ENCODE measurements around the gene TH. TPM values are rescaled to one million over a fixed set of nuclear protein-coding genes. Genes with fewer than 3 reads are reported as not detected.
"Not testable (repeated sequence)": the region's sequence is repeated elsewhere in the genome, so short reads cannot be mapped to it uniquely, and the experiment has no call there.

Gene TH
- total RNA-seq, 1 donor, result not detected

DNA sequence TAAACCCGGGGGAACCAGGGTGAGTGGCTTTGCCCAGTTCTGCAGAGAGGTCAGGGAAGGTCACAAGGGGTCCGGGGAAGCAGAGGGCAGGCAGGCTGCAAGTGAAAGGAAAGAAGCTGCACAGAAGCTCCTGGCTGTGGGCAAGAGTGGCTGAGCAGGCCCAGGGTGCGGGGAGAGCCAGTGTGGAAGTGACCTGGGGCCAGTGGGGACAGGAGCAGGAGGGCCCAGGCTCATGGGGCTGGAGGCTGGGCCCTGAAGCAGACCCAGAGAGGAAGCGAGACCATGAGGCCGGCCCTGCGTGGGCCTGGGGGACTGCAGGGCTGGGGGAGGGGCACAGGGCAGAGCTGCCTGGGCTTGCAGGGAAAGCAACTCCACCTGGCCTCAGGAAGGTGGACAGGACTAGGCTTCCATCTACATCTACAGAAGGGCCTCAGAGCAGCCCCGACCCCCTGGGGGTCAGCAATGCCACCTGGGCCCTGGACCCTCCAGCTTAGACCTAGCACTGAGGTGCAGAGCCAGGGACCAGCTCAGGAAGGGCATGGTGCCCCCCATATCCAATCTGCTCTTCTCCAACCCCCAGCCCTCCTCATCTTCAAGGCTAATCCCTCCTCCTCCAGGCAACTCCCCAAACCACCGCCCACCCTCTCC lies 44.0 kb downstream of the TH start:
- H3K9me3 ChIP-seq (ENCODE audit: low read depth, low read length), result no peaks in the 10 kb centered on the region
- no peak overlapping the region for H3K4me2 ChIP-seq (ENCODE audit: insufficient read depth, low read length)
- H3K27ac ChIP-seq (ENCODE audit: low read depth, low read length), result no peak overlapping the region
- H4K20me1 ChIP-seq (ENCODE audit: insufficient read depth, low read length), result no peaks in the 10 kb centered on the region
- no peak for DNase-seq (ENCODE audit: insufficient read length, low spot score, missing footprints)
- peaks cover 4% of the 10 kb centered on the region for H3K4me1 ChIP-seq (ENCODE audit: insufficient read depth, low read length)
- no peaks in the 10 kb centered on the region for H3K36me3 ChIP-seq (ENCODE audit: insufficient read depth, low read length)
- no peaks in the 10 kb centered on the region for H3K27me3 ChIP-seq (ENCODE audit: insufficient read depth, low read length)
- H3K79me2 ChIP-seq (ENCODE audit: insufficient read depth, low read length), result no peaks in the 10 kb centered on the region
- no peak overlapping the region for H3K4me3 ChIP-seq (ENCODE audit: insufficient read depth, low read length)
- H2AFZ ChIP-seq (ENCODE audit: low read length), result no peak overlapping the region
- TF ChIP-seq, protein P1, sequence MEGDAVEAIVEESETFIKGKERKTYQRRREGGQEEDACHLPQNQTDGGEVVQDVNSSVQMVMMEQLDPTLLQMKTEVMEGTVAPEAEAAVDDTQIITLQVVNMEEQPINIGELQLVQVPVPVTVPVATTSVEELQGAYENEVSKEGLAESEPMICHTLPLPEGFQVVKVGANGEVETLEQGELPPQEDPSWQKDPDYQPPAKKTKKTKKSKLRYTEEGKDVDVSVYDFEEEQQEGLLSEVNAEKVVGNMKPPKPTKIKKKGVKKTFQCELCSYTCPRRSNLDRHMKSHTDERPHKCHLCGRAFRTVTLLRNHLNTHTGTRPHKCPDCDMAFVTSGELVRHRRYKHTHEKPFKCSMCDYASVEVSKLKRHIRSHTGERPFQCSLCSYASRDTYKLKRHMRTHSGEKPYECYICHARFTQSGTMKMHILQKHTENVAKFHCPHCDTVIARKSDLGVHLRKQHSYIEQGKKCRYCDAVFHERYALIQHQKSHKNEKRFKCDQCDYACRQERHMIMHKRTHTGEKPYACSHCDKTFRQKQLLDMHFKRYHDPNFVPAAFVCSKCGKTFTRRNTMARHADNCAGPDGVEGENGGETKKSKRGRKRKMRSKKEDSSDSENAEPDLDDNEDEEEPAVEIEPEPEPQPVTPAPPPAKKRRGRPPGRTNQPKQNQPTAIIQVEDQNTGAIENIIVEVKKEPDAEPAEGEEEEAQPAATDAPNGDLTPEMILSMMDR (IDR thresholded peaks at IDR 0.05; ENCODE audit: extremely low read depth, low read depth, low read length), result no peak

DNA sequence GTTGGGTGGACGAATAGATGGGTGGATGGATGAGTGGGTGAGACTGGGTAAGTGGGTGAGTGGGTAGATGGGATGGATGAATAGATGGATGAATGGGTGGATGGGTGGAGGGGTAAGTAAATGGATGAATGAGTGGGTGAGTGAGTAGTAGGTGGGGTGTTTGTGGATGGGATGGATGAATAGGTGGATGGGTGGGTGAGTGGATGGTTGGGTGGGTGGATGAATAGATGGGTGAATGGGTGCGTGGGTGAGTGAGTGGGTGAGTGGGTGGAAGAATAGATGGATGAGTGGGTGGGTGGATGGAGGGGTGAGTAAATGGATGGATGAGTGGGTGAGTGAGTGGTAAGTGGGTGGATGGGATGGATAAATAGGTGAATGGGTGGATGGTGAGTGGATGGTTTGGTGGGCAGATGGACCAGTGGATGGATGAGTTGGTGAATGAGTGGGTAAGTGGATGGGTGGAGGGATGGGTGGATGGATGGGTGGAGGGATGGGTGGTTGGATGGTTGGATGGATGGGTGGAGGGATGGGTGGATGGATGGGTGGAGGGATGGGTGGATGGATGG lies 45.0 kb downstream of the TH start:
- H3K36me3 ChIP-seq (ENCODE audit: insufficient read depth, low read length), result no peaks in the 10 kb centered on the region
- H3K4me3 ChIP-seq (ENCODE audit: insufficient read depth, low read length), result no peak overlapping the region
- no peak overlapping the region for H3K27ac ChIP-seq (ENCODE audit: low read depth, low read length)
- DNase-seq (ENCODE audit: insufficient read length, low spot score, missing footprints), result no peak
- H3K79me2 ChIP-seq (ENCODE audit: insufficient read depth, low read length), result no peaks in the 10 kb centered on the region
- no peaks in the 10 kb centered on the region for H3K27me3 ChIP-seq (ENCODE audit: insufficient read depth, low read length)
- no peaks in the 10 kb centered on the region for H4K20me1 ChIP-seq (ENCODE audit: insufficient read depth, low read length)
- peaks cover 12% of the 10 kb centered on the region for H3K4me1 ChIP-seq (ENCODE audit: insufficient read depth, low read length)
- no peaks in the 10 kb centered on the region for H3K9me3 ChIP-seq (ENCODE audit: low read depth, low read length)
- no peak overlapping the region for H2AFZ ChIP-seq (ENCODE audit: low read length)
- TF ChIP-seq, protein P1 (IDR thresholded peaks at IDR 0.05; ENCODE audit: extremely low read depth, low read depth, low read length), result no peak
- no peak overlapping the region for H3K4me2 ChIP-seq (ENCODE audit: insufficient read depth, low read length)

DNA sequence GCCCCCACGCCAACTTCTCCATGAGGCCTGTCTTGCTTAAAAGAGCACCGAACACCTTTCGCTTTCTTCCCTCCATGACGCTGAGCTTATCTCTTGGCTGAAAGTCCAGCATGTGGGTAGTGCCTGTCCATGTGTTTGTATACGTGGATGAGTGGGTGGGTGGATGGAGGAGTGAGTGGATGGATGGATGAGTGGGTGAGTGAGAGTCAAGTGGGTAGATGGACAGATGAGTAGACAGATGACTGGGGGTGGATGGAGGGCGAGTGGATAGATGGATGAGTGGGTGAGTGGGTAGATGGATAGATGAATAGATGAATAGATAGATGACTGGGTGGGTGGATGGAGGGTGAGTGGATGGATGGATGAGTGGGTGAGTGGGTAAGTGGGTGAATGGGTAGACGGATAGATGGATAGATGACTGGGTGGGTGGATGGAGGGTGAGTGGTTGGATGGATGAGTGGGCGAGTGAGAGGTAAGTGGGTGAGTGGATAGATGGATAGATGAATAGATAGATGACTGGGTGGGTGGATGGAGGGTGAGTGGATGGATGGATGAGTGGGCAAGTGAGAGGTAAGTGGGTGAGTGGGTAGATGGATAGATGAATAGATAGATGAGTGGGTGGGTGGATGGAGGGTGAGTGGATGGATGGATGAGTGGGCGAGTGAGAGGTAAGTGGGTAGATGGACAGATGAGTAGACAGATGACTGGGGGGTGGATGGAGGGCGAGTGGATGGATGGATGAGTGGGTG lies 46.7 kb downstream of the TH start:
- not testable (repeated sequence) for H3K27me3 ChIP-seq (ENCODE audit: insufficient read depth, low read length); H4K20me1 ChIP-seq (ENCODE audit: insufficient read depth, low read length); H3K36me3 ChIP-seq (ENCODE audit: insufficient read depth, low read length); H3K4me3 ChIP-seq (ENCODE audit: insufficient read depth, low read length); H3K79me2 ChIP-seq (ENCODE audit: insufficient read depth, low read length); H3K9me3 ChIP-seq (ENCODE audit: low read depth, low read length); H3K27ac ChIP-seq (ENCODE audit: low read depth, low read length); H2AFZ ChIP-seq (ENCODE audit: low read length); H3K4me2 ChIP-seq (ENCODE audit: insufficient read depth, low read length)
- DNase-seq (ENCODE audit: insufficient read length, low spot score, missing footprints), result peak; percentile 25
- H3K4me1 ChIP-seq (ENCODE audit: insufficient read depth, low read length), result peaks cover 12% of the 10 kb centered on the region

DNA sequence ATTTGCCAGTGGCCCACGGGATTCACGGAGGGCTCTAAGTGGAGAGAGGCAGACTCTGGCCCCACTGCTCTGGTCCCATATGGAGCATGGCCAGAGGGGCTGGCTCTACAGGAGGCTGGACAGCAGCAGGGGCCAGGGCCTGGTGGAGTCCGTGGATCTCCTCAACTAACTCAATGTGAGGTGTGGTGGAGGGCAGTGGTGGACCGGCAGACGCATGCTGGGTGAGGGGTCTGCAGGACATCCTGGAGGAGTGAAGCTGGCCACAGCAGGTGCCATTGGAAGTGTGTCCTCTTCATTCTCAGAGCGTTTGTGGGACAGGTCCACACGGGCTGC lies 48.0 kb downstream of the TH start:
- H3K27me3 ChIP-seq (ENCODE audit: insufficient read depth, low read length), result peaks cover 6% of the 10 kb centered on the region
- H3K27ac ChIP-seq (ENCODE audit: low read depth, low read length), result no peak overlapping the region
- peaks cover 12% of the 10 kb centered on the region for H3K4me1 ChIP-seq (ENCODE audit: insufficient read depth, low read length)
- H4K20me1 ChIP-seq (ENCODE audit: insufficient read depth, low read length), result no peaks in the 10 kb centered on the region
- H2AFZ ChIP-seq (ENCODE audit: low read length), result no peak overlapping the region
- H3K36me3 ChIP-seq (ENCODE audit: insufficient read depth, low read length), result no peaks in the 10 kb centered on the region
- no peaks in the 10 kb centered on the region for H3K9me3 ChIP-seq (ENCODE audit: low read depth, low read length)
- H3K4me3 ChIP-seq (ENCODE audit: insufficient read depth, low read length), result no peak overlapping the region
- H3K4me2 ChIP-seq (ENCODE audit: insufficient read depth, low read length), result no peak overlapping the region
- TF ChIP-seq, protein P1 (IDR thresholded peaks at IDR 0.05; ENCODE audit: extremely low read depth, low read depth, low read length), result no peak
- no peaks in the 10 kb centered on the region for H3K79me2 ChIP-seq (ENCODE audit: insufficient read depth, low read length)
- DNase-seq (ENCODE audit: insufficient read length, low spot score, missing footprints), result peak; percentile 84

All from osteoblast (primary cell).